Measurements from ENCODE around the gene PSMD13. TPM values are rescaled to one million over a fixed set of nuclear protein-coding genes. Genes with fewer than 3 reads are reported as not detected.

Gene PSMD13
- total and polyA plus RNA-seq, 2 of the 4 experiments (the other 2 are of a cell fraction) = 177 to 217 TPM

Other genes starting within 250 kb of the PSMD13 start
- gene SCGB1C1, start 43.9 kb upstream of the PSMD13 start, total RNA-seq (2012; rRNA removed) = not detected in 2 replicates
- gene SCGB1C1, start 43.9 kb upstream of the PSMD13 start, polyA plus RNA-seq (2012; rRNA removed) = not detected in 2 replicates
- gene BET1L, start 29.6 kb upstream of the PSMD13 start, total RNA-seq (2012; rRNA removed) = 10.0 and 10.8 TPM in 2 replicates
- gene BET1L, start 29.6 kb upstream of the PSMD13 start, polyA plus RNA-seq (2012; rRNA removed) = 82.8 and 90.7 TPM in 2 replicates
- gene RIC8A, start 29.3 kb upstream of the PSMD13 start, total RNA-seq (2012; rRNA removed) = 114 and 129 TPM in 2 replicates
- 188 and 193 TPM in 2 replicates for gene RIC8A, start 29.3 kb upstream of the PSMD13 start, polyA plus RNA-seq (2012; rRNA removed)
- gene SIRT3, start 634 bp upstream of the PSMD13 start, total RNA-seq (2012; rRNA removed) = 4.4 and 5.4 TPM in 2 replicates
- gene SIRT3, start 634 bp upstream of the PSMD13 start, polyA plus RNA-seq (2012; rRNA removed) = 14.9 and 18.6 TPM in 2 replicates
- not detected in 2 replicates for gene NLRP6, start 41.4 kb downstream of the PSMD13 start, total RNA-seq (2012; rRNA removed)
- not detected in 2 replicates for gene NLRP6, start 41.4 kb downstream of the PSMD13 start, polyA plus RNA-seq (2012; rRNA removed)
- 1.4 and 1.8 TPM in 2 replicates for gene PGGHG, start 52.1 kb downstream of the PSMD13 start, total RNA-seq (2012; rRNA removed)
- gene PGGHG, start 52.1 kb downstream of the PSMD13 start, polyA plus RNA-seq (2012; rRNA removed) = 16.2 and 17.0 TPM in 2 replicates
- not detected in 2 replicates for gene IFITM5, start 62.5 kb downstream of the PSMD13 start, total RNA-seq (2012; rRNA removed)
- not detected in 2 replicates for gene IFITM5, start 62.5 kb downstream of the PSMD13 start, polyA plus RNA-seq (2012; rRNA removed)
- gene IFITM2, start 70.8 kb downstream of the PSMD13 start, total RNA-seq (2012; rRNA removed) = 26.4 and 31.2 TPM in 2 replicates
- 564 and 600 TPM in 2 replicates for gene IFITM2, start 70.8 kb downstream of the PSMD13 start, polyA plus RNA-seq (2012; rRNA removed)
- gene IFITM1, start 77.1 kb downstream of the PSMD13 start, total RNA-seq (2012; rRNA removed) = 14.4 and 24.2 TPM in 2 replicates
- 67.5 and 68.9 TPM in 2 replicates for gene IFITM1, start 77.1 kb downstream of the PSMD13 start, polyA plus RNA-seq (2012; rRNA removed)
- 40.9 and 52.5 TPM in 2 replicates for gene IFITM3, start 83.9 kb downstream of the PSMD13 start, total RNA-seq (2012; rRNA removed)
- 906 and 1,008 TPM in 2 replicates for gene IFITM3, start 83.9 kb downstream of the PSMD13 start, polyA plus RNA-seq (2012; rRNA removed)
- gene B4GALNT4, start 132.5 kb downstream of the PSMD13 start, total RNA-seq (2012; rRNA removed) = 5.2 and 6.1 TPM in 2 replicates
- gene B4GALNT4, start 132.5 kb downstream of the PSMD13 start, polyA plus RNA-seq (2012; rRNA removed) = 38.6 and 45.4 TPM in 2 replicates
- 1.4 and 2.2 TPM in 2 replicates for gene PKP3, start 157.2 kb downstream of the PSMD13 start, total RNA-seq (2012; rRNA removed)
- 1.5 and 2.6 TPM in 2 replicates for gene PKP3, start 157.2 kb downstream of the PSMD13 start, polyA plus RNA-seq (2012; rRNA removed)
- gene SIGIRR, start 178.0 kb downstream of the PSMD13 start, total RNA-seq (2012; rRNA removed) = 9.4 and 10.9 TPM in 2 replicates
- gene SIGIRR, start 178.0 kb downstream of the PSMD13 start, polyA plus RNA-seq (2012; rRNA removed) = 27.6 and 33.8 TPM in 2 replicates
- not detected in 2 replicates for gene ANO9, start 205.0 kb downstream of the PSMD13 start, total RNA-seq (2012; rRNA removed)
- not detected in 2 replicates for gene ANO9, start 205.0 kb downstream of the PSMD13 start, polyA plus RNA-seq (2012; rRNA removed)
- gene PTDSS2, start 213.3 kb downstream of the PSMD13 start, total RNA-seq (2012; rRNA removed) = 21.4 and 23.5 TPM in 2 replicates
- 26.6 and 29.8 TPM in 2 replicates for gene PTDSS2, start 213.3 kb downstream of the PSMD13 start, polyA plus RNA-seq (2012; rRNA removed)